Skeletal muscle tissue (tissue), 4 donors: ENCODE results near the gene ITPK1. TPM values are rescaled to one million over a fixed set of nuclear protein-coding genes. Genes with fewer than 3 reads are reported as not detected.

Experiments
- H3K27ac ChIP-seq: one replicate; pipeline ENCODE4 v1.7.0; 2013; ENCODE audit warnings: mild to moderate bottlenecking, low read depth, low read length, inconsistent platforms
- H3K27me3 ChIP-seq, 3 donors: one replicate each; pipeline ENCODE4 v1.7.0; 2013; ENCODE audit warnings: low read length in 3 of 3; ENCODE audit not compliant: control insufficient read depth in 3 of 3, insufficient read depth in 3 of 3
- H3K36me3 ChIP-seq, 3 donors: one replicate each; pipeline ENCODE4 v1.7.0; 2013; ENCODE audit warnings: low read length in 3 of 3; ENCODE audit not compliant: control insufficient read depth in 3 of 3, insufficient read depth in 3 of 3
- H3K4me1 ChIP-seq, 3 donors: one replicate each; pipeline ENCODE4 v1.7.0; 2013; ENCODE audit warnings: low read length in 3 of 3, mild to moderate bottlenecking in 3 of 3; ENCODE audit not compliant: control insufficient read depth in 3 of 3, insufficient read depth in 3 of 3
- H3K4me3 ChIP-seq, 3 donors: one replicate each; pipeline ENCODE4 v1.7.0; 2013; ENCODE audit warnings: low read length in 3 of 3
- H3K9ac ChIP-seq, 3 donors: one replicate each; pipeline ENCODE4 v1.7.0; 2013; ENCODE audit warnings: low read length in 3 of 3, mild to moderate bottlenecking in 3 of 3, moderate library complexity in 2 of 3, low read depth in 1 of 3
- H3K9me3 ChIP-seq, 3 donors: one replicate each; pipeline ENCODE4 v1.7.0; 2013; ENCODE audit warnings: low read length in 3 of 3; ENCODE audit not compliant: control insufficient read depth in 3 of 3
- total RNA-seq: library from RNA; depleted of rRNA; stranded (reverse); fragments of >200 nt; gene quantifications from one replicate; pipeline ENCODE4 v1.2.3, GENCODE V29; 2014
- donor health status: Osteomylitis.

The ITPK1 gene
- total RNA-seq, 1 donor from 2014 or later = 4.7 TPM

DNA sequence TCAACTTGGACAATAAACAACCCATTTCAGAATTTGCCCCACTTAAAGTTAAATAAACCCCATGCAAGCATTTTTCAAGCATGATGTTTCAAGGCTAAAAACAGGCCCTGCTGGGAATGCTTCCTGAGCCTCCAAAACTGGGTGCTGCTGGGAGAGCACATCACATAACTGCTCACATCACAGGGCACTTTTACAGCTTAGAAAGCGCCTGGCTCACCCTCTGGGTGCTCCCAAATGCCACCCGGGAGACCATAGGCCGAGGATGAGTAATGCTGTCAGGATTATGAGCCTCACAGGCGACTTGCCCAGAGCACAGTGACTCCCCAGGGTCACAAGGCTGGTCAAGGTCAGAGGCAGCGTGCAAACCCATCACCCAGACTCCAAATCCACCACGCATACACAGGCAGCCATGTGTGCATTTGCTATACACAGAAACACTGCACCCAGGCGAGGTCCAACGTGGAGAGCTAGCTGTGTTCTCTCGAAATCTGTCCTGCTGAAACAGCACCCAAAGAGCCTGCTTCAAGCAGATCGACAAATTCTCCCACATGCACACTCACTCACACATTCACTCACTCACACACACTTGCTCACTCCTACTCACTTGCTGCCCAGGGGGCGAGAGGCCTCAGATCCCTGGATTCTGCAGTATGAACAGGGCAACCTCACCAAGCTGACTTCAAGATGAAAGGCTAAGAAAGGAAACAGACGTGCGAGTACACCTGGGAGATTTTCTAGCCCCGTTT is 58.7 kb downstream of the ITPK1 start:
- Histone ChIP-seq H3K27ac (no peak overlapping the region), H3K4me3 (no peak overlapping the region), H3K36me3 (peaks cover 0 to 2% (median 0%) of the 10 kb centered on the region in 3 donors), H3K4me1 (peaks cover 11 to 30% (median 20%) of the 10 kb centered on the region in 3 donors), H3K9me3 (no peaks in the 10 kb centered on the region), H3K27me3 (no peaks in the 10 kb centered on the region), H3K9ac (no peak overlapping the region)

DNA sequence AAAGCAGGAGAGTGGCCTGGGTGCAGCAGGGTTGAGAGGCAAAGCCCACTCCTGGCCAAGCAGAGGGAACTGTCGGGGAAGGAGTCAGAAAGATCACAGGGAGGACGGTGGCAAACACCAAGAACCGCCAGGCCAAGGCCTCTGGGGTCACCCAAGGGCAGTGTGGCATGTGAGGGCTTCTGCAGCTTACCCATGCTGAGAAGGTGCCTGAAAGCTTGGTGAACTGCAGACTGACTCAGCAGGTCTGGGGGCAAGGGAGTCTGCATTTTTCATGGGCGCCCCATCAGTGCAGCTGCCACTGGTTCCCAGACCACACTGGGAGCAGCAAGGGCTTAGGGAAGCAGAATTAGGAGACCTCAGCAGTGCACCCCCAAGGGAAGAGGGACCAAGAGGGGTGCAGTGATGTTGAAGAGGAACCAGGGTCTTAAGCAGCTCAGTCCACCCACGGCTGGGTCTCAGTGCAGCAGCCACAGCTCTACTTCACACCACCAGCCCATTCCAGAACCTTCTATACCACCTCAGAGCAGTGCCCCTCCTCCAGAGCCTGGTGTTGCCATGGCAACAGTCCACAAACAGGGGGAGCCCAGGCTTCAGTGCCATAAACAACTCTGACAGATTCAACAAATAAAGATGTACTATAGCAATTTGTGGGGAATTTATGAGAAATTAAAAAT is 59.4 kb downstream of the ITPK1 start:
- H3K9ac ChIP-seq = no peak overlapping the region
- H3K27me3 ChIP-seq = no peaks in the 10 kb centered on the region
- no peak overlapping the region for H3K27ac ChIP-seq
- H3K4me1 ChIP-seq = peaks cover 11 to 30% (median 20%) of the 10 kb centered on the region in 3 donors
- H3K4me3 ChIP-seq = no peak overlapping the region
- no peaks in the 10 kb centered on the region for H3K9me3 ChIP-seq
- H3K36me3 ChIP-seq = peaks cover 0 to 2% (median 0%) of the 10 kb centered on the region in 3 donors

DNA sequence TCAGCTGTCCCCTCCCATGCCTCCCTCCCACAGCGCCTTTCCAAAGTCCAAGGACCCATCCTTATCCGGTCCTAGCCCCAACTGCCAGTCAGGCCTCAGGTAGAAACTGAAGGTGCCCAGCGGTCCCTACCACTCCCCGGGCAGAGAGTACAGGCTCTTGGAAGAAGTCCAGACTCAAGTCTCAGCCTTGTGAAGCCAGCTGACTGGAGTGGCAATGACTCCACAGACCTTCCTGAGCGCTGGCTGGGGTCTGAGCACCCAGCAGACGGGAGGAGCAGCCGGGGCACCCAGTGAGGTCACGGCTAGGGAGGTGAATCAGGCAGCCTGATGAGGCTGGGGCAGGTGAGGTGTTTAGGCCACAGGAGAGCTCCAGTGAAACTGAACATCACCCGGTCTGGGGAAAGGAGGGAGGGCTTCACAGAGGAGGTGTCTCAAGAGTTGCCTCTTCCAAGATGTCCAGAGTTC is 60.0 kb downstream of the ITPK1 start:
- H3K36me3 ChIP-seq = peaks cover 0 to 2% (median 0%) of the 10 kb centered on the region in 3 donors
- H3K27ac ChIP-seq = no peak overlapping the region
- H3K4me1 ChIP-seq = peaks cover 11 to 36% (median 21%) of the 10 kb centered on the region in 3 donors
- no peaks in the 10 kb centered on the region for H3K27me3 ChIP-seq
- no peak overlapping the region for H3K4me3 ChIP-seq
- H3K9ac ChIP-seq = no peak overlapping the region
- H3K9me3 ChIP-seq = no peaks in the 10 kb centered on the region

DNA sequence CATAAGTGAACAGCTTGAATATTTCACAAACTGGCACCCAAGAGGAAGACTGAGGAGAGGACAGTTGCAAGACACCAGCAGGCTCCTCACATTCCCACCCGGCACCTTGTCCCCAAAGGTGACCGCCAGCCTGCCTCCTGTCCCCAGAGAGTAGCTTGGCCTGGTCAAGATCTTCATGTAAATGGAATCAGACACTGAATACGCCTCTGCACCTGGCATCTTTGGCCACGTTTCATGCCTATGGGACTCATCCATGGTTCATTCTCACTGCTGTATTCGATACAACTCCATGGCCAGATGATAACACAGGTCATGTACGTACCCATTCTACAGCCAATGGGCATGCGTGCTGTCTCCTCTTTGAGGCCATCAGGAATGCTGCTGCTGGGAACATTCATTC is 60.8 kb downstream of the ITPK1 start:
- Histone ChIP-seq H3K27ac (no peak overlapping the region), H3K4me1 (peaks cover 19 to 40% (median 25%) of the 10 kb centered on the region in 3 donors), H3K4me3 (peak overlapping the region in 1 of 3 donors; percentile 6), H3K9ac (no peak overlapping the region), H3K9me3 (no peaks in the 10 kb centered on the region), H3K36me3 (peaks cover 0 to 2% (median 0%) of the 10 kb centered on the region in 3 donors), H3K27me3 (no peaks in the 10 kb centered on the region)

DNA sequence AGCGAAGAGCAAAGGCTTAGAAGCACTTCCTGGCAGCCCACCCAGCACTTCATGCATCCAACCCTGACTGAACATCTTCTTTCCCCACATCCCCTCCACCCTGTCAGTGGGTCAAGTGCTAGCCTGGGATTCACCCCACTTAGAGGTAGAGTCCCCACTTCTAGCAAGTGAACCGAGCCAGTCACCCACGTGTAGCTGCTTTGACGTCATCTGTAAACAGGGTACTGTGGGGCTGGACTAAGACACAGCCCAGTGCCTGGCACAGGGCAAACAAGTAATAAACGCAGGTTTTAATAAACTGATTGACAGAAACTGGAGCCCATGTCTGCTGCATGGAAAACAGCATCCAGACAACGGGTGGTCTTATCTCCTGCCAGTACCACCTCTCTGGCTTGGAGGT is 61.7 kb downstream of the ITPK1 start:
- H3K9me3 ChIP-seq = no peaks in the 10 kb centered on the region
- no peak overlapping the region for H3K4me3 ChIP-seq
- H3K27me3 ChIP-seq = no peaks in the 10 kb centered on the region
- no peak overlapping the region for H3K9ac ChIP-seq
- H3K36me3 ChIP-seq = peaks cover 0 to 2% (median 0%) of the 10 kb centered on the region in 3 donors
- peaks cover 27 to 46% (median 32%) of the 10 kb centered on the region in 3 donors for H3K4me1 ChIP-seq
- H3K27ac ChIP-seq = no peak overlapping the region

DNA sequence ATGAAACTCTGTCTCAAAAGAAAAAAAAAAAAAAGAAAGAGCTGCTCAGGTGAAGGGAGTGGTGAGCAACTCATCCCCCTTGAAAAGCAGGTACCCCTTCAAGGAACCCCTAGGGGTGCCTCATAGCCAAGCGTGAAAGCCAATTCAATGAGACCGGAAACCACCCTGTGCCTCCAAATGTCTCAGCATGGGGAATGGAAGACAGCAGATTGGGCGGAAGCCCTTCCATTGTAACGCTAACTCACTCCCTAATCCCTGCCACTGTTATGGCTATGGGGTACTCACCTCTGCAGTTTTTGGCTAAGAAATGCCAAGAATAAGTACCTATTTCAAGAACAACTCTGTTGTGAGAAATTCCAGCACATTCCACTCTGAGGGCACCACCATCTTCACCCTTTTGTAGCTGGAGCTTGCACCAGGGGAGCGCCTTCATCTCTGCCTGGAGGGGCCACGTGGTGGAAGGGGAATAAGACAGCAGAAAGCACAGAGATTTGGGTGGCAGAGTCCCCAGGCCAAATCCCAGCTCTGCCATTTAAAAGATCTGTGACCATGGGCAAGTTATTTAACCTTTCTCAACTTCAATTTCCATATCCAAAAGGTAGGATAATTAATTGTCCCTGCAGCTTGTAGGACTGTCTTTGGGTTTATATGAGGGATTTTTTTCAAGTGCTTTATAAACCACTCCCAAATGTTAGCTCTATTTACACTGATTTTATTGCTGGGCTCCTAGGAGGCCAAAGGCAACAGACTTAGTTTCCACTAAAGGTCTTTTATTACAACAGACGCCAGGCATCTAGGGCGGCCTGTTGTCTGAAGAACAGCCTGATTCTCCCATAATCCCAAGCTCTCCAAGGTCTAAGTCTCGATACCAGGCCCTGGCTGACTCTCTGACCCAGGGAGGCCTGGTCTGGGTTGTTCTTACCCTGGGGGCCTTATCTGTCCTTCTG is 63.9 kb downstream of the ITPK1 start:
- Histone ChIP-seq H3K9me3 (no peaks in the 10 kb centered on the region), H3K27ac (no peak overlapping the region), H3K9ac (no peak overlapping the region), H3K27me3 (no peaks in the 10 kb centered on the region), H3K4me3 (no peak overlapping the region), H3K36me3 (peaks cover 0 to 2% (median 0%) of the 10 kb centered on the region in 3 donors), H3K4me1 (peaks cover 27 to 48% (median 35%) of the 10 kb centered on the region in 3 donors)

DNA sequence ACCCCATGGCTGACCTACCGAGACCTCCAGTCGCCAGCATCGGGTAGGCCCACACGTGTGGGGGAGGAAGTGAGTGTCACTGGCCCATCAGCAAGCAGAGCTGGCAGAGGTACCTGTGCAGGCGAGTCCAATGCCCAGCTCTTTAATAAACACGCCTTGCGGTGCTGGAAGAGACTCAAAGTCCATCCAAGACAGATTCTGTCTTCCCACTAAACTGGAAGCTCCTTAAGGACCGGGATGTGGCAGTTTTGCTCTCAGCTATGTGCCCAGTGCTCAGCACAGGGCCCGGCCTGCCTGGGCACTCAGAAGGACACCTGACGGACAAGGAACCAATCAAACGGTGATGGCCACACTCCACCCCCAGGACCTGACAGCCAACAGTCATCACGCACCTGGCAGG is 65.0 kb downstream of the ITPK1 start:
- Histone ChIP-seq H3K36me3 (peaks cover 0 to 2% (median 0%) of the 10 kb centered on the region in 3 donors), H3K27ac (peak overlapping the region; percentile 66), H3K4me3 (no peak overlapping the region), H3K4me1 (peaks cover 24 to 44% (median 24%) of the 10 kb centered on the region in 3 donors), H3K27me3 (no peaks in the 10 kb centered on the region), H3K9ac (no peak overlapping the region), H3K9me3 (no peaks in the 10 kb centered on the region)

DNA sequence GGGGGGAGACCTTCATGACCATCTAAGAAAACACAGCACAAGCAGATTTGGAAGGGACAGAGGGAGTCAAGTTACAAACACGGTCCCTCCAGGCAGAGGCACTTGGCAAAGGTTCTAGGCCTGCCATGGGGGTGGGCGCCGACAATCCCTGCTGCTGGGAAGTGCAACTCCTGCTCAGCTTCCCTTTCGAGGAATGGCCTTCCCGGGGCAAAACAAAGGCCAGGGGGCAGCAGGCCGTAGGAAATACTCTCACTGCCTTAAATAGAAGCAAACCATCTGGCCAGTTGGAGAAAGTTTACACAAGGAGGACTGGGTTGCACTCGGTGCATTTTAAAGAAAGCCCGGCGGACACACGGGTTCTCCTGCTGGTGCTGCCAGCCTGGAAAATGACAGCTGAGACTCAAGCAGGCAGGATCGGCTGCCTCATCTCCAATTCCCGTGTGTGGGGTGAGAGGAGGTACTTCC is 65.8 kb downstream of the ITPK1 start:
- Histone ChIP-seq H3K27ac (peak overlapping the region; percentile 66), H3K4me1 (peaks cover 21 to 48% (median 23%) of the 10 kb centered on the region in 3 donors)

DNA sequence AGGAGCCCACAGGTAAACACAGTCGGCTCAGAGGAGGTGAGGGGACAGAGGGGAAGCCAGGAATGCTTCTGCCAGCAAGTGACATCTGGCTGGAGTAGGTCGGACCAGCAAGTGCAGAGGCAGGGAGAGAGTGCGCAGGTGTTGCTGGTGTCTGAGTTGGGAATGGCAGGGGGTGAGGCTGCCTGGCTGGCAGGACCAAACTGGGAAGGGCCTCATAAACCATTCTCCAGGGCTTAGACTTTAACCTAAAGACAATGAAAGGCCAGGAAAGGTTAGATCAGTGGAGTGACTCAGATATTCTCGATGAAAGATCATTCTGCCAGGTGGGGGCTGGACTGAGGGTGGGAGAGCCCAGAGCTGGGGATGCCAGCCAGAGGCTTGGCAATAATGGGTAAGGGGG is 66.4 kb downstream of the ITPK1 start:
- no peaks in the 10 kb centered on the region for H3K27me3 ChIP-seq
- no peaks in the 10 kb centered on the region for H3K36me3 ChIP-seq
- H3K9me3 ChIP-seq = no peaks in the 10 kb centered on the region
- H3K4me3 ChIP-seq = no peak overlapping the region
- peaks cover 21 to 48% (median 28%) of the 10 kb centered on the region in 3 donors for H3K4me1 ChIP-seq
- peak overlapping the region; percentile 66 for H3K27ac ChIP-seq
- H3K9ac ChIP-seq = no peak overlapping the region

More for the DNA sequence above, 65.8 kb downstream of the ITPK1 start:
- peaks cover 0 to 2% (median 0%) of the 10 kb centered on the region in 3 donors for H3K36me3 ChIP-seq
- H3K9ac ChIP-seq = peak overlapping the region; percentile 48 to 64 (median 51)
- H3K9me3 ChIP-seq = no peaks in the 10 kb centered on the region
- H3K4me3 ChIP-seq = peak overlapping the region in 2 of 3 donors; percentile 25 to 45
- H3K27me3 ChIP-seq = no peaks in the 10 kb centered on the region
